PC-3 (cell line): ENCODE results near the gene PKP3. TPM values are rescaled to one million over a fixed set of nuclear protein-coding genes. Genes with fewer than 3 reads are reported as not detected.

Experiments
- ATAC-seq: fragments of 200-7000 bp; cut with Tn5 transposase; 2 replicates; pipeline ENCODE4 v1.9.1; 2020; ENCODE audit warnings: mild to moderate bottlenecking, moderate library complexity
- BruUV-seq: library from RNA; stranded (reverse); fragments of 400-500 nt; replicated peaks from 2 replicates; lab custom pipeline; 2021; lab: Mats Ljungman, UMichigan
- CTCF ChIA-PET: fragments of 300-600 bp; sonication (Branson Sonifier 250); formaldehyde crosslinking; loops from one replicate; lab custom pipeline; 2022; ENCODE audit warnings: antibody characterized with exemption; lab: Charles Lee
- POLR2A ChIA-PET: fragments of 300-600 bp; sonication (Branson Sonifier 250); formaldehyde crosslinking; loops from one replicate; lab custom pipeline; 2022; ENCODE audit warnings: antibody characterized with exemption; ENCODE audit not compliant: unreplicated experiment; lab: Charles Lee
- DNase-seq: peaks from one replicate; pipeline ENCODE4 v3.0.0-alpha.2; 2015
- H2AFZ ChIP-seq: fragments of 300-600 bp; sonication (generic); 2 replicates; pipeline ENCODE4 v1.6.0; 2016; ENCODE audit warnings: antibody characterized with exemption, low read length
- H3F3A ChIP-seq: fragments of 300-600 bp; sonication (generic); one replicate; pipeline ENCODE4 v1.6.0; 2017; ENCODE audit warnings: antibody characterized with exemption, low read length, control low read depth, mild to moderate bottlenecking; ENCODE audit not compliant: unreplicated experiment
- H3K27ac ChIP-seq: fragments of 300-600 bp; sonication (generic); 2 replicates; pipeline ENCODE4 v1.5.1; 2016; ENCODE audit warnings: mild to moderate bottlenecking, low read length
- H3K27me3 ChIP-seq: fragments of 300-600 bp; sonication (generic); 2 replicates; pipeline ENCODE4 v1.6.1; 2016; ENCODE audit warnings: low read length, mixed read lengths
- H3K36me3 ChIP-seq: fragments of 300-600 bp; sonication (generic); 2 replicates; pipeline ENCODE4 v1.6.1; 2016; ENCODE audit warnings: low read depth, mixed run types, low read length, mixed read lengths
- H3K4me1 ChIP-seq: fragments of 300-600 bp; sonication (generic); 2 replicates; pipeline ENCODE4 v1.5.1; 2016; ENCODE audit warnings: low read length; ENCODE audit not compliant: insufficient read depth
- H3K4me2 ChIP-seq: fragments of 300-600 bp; sonication (generic); 2 replicates; pipeline ENCODE4 v1.6.0; 2016; ENCODE audit warnings: low read length
- H3K4me3 ChIP-seq: fragments of 300-600 bp; sonication (generic); 2 replicates; pipeline ENCODE4 v1.5.1; 2016; ENCODE audit warnings: mild to moderate bottlenecking, low read length, mixed read lengths
- H3K79me2 ChIP-seq: fragments of 300-600 bp; sonication (generic); 2 replicates; pipeline ENCODE4 v1.6.1; 2017; ENCODE audit warnings: low read length, mixed read lengths
- H3K9ac ChIP-seq: fragments of 300-600 bp; sonication (generic); 2 replicates; pipeline ENCODE4 v1.6.0; 2016; ENCODE audit warnings: mild to moderate bottlenecking, low read length
- H3K9me2 ChIP-seq: fragments of 300-600 bp; sonication (generic); replicated peaks from 2 replicates; pipeline ENCODE4 v1.6.1; 2016; ENCODE audit warnings: mixed run types, low read length, mixed read lengths
- H3K9me3 ChIP-seq: fragments of 300-600 bp; sonication (generic); 2 replicates; pipeline ENCODE4 v1.6.1; 2016; ENCODE audit warnings: low read length, mixed read lengths
- H4K20me1 ChIP-seq: fragments of 300-600 bp; sonication (generic); 2 replicates; pipeline ENCODE4 v1.6.1; 2016; ENCODE audit warnings: low read length, mixed read lengths
- EZH2 ChIP-seq: fragments of 300-600 bp; sonication (generic); IDR thresholded peaks from one replicate; pipeline ENCODE4 v1.6.1; 2017; ENCODE audit warnings: antibody characterized with exemption, mild to moderate bottlenecking, low read length; ENCODE audit not compliant: unreplicated experiment
- EZH2phosphoT487 ChIP-seq: fragments of 300-600 bp; sonication (generic); IDR thresholded peaks from 2 replicates; pipeline ENCODE4 v1.6.1; 2018; ENCODE audit warnings: mild to moderate bottlenecking, antibody characterized with exemption, low read length, borderline replicate concordance
- intact Hi-C: fragments of 100-400 bp; cut with micrococcal nuclease; formaldehyde crosslinking; loops from 2 replicates; pipeline ENCODE4 v1.9.0; 2023
- total RNA-seq: library from RNA; depleted of rRNA; stranded (reverse); fragments of >200 nt; gene quantifications from 2 replicates; pipeline ENCODE4 v1.2.3, GENCODE V29; 2014
- TF ChIP-seq, protein P1 (sequence below): fragments of 300-600 bp; sonication (generic); conservative IDR thresholded peaks from 2 replicates; pipeline ENCODE4 v1.5.1; 2017; ENCODE audit warnings: antibody characterized with exemption, low read depth, mild to moderate bottlenecking, low read length

Gene PKP3
- total RNA-seq, 1 experiment from 2014 or later, result 218 TPM

DNA sequence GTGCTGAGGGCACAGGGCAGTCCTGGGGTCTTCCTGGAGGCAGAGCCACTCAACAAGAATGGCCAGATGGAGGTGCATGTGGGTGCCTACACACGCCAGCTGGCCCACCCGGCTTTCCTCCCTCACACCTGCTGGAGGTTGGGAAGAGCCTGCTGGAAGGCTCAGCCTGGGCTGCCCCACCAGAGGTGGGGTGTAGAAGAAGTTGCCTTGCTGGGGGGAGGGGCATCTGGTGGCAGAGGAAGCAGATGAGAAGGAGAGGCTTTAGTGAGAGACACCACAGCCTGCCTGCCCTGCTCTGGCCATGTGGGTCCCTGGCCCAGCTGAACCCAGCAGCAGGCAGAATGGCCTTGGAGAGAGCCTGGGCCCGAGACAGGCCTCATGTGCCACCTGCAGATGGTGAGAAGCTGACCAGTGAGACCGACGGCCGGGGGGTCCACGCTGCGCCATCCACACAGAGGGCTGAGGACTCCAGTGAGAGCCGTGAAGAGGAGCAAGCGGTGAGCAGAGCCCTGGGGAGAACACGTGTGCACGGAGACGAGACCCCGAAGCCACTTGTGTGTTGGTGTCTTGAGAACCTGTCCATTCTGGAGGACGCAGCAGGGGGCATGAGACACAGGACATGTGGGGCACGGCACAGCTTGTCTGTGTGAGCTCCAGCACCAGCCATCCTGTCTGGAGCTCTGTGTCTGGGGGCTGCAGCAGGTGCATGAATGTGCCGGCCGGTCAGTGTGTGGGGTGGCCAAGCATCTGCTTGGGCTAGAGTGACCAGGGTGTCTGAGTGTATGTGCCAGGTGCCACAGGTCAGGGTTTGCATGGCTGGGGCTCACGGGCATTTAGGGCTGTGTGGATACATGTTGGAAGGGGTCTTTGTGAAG, 22.1 kb upstream of the PKP3 start:
- Histone ChIP-seq H3K4me2 (no peak overlapping the region), H3K79me2 (peaks cover 10% of the 10 kb centered on the region), H3K9me3 (no peaks in the 10 kb centered on the region), H4K20me1 (no peaks in the 10 kb centered on the region), H3K9me2 (no peaks in the 10 kb centered on the region), H3K4me1 (peaks cover 6% of the 10 kb centered on the region; the same call in 1 of the 2 replicates), H3F3A (no peaks in the 10 kb centered on the region), H3K4me3 (no peak overlapping the region), H3K36me3 (no peaks in the 10 kb centered on the region), H3K27ac (no peak overlapping the region), H2AFZ (no peak overlapping the region), H3K9ac (no peak overlapping the region), H3K27me3 (no peaks in the 10 kb centered on the region)
- intact Hi-C loops, result no loop called here
- BruUV-seq, result no TSS peak
- TF ChIP-seq EZH2 (no peak), EZH2phosphoT487 (no peak)
- ATAC-seq (no peak), DNase-seq (no peak)
- ChIA-PET POLR2A (no interaction called here), CTCF (no interaction called here)

DNA sequence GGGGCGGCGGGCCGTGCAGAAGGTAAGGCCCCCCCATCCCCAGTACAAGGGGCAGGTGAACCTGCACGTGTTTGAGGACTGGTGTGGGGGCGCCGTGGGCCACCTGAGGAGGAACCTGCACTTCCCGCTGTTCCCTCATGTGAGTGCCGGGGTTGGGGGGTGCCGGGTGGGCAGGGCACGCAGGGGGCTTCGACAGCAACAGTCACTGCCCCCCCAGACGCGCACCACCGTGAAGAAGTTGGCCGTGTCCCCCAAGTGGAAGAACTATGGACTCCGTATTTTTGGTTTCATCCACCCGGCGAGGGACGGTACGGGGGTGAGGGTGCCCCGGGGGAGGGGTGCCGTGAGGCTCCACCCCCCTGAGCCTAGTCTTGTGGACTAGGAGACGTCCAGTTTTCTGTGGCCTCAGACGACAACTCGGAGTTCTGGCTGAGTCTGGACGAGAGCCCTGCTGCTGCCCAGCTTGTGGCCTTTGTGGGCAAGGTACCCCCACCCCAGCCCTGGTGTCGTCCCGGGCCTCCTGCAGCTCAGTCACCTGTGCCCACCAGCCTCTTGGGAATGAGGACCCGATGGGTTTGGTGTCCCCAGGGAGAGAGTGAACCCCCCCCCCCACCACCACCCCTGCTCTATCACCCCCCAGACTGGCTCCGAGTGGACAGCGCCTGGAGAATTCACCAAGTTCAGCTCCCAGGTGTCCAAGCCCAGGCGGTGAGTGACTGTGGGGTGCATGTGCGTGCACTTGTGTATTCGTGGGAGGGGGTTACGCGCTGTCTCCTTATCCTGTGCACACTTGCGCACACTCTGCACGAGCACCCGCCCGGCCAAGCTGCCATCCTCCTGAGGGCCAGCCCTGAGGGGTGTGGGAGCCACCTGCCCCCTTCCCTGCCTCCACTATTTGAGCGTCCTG, 20.9 kb upstream of the PKP3 start:
- H3K4me1 ChIP-seq, result peaks cover 6% of the 10 kb centered on the region; the same call in 1 of the 2 replicates
- no peak overlapping the region for H3K4me2 ChIP-seq
- TF ChIP-seq, protein P1, sequence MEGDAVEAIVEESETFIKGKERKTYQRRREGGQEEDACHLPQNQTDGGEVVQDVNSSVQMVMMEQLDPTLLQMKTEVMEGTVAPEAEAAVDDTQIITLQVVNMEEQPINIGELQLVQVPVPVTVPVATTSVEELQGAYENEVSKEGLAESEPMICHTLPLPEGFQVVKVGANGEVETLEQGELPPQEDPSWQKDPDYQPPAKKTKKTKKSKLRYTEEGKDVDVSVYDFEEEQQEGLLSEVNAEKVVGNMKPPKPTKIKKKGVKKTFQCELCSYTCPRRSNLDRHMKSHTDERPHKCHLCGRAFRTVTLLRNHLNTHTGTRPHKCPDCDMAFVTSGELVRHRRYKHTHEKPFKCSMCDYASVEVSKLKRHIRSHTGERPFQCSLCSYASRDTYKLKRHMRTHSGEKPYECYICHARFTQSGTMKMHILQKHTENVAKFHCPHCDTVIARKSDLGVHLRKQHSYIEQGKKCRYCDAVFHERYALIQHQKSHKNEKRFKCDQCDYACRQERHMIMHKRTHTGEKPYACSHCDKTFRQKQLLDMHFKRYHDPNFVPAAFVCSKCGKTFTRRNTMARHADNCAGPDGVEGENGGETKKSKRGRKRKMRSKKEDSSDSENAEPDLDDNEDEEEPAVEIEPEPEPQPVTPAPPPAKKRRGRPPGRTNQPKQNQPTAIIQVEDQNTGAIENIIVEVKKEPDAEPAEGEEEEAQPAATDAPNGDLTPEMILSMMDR, result no peak
- no peak for TF ChIP-seq EZH2phosphoT487
- TF ChIP-seq EZH2, result no peak
- intact Hi-C loops, result no loop called here
- H3K4me3 ChIP-seq, result no peak overlapping the region
- H3F3A ChIP-seq, result no peaks in the 10 kb centered on the region
- H3K79me2 ChIP-seq, result peaks cover 10% of the 10 kb centered on the region
- no peak overlapping the region for H2AFZ ChIP-seq
- POLR2A ChIA-PET, result interaction anchor here (0.5 kb wide), 1 partner anchor 42 kb away, joined by 3 read pairs; the partner anchor contains the start of gene SIGIRR
- no peaks in the 10 kb centered on the region for H4K20me1 ChIP-seq
- H3K36me3 ChIP-seq, result no peaks in the 10 kb centered on the region
- H3K9ac ChIP-seq, result no peak overlapping the region
- no peak overlapping the region for H3K27ac ChIP-seq
- ATAC-seq, result no peak
- no peaks in the 10 kb centered on the region for H3K9me2 ChIP-seq
- no peaks in the 10 kb centered on the region for H3K27me3 ChIP-seq
- H3K9me3 ChIP-seq, result no peaks in the 10 kb centered on the region
- no TSS peak for BruUV-seq
- CTCF ChIA-PET, result no interaction called here
- DNase-seq, result no peak
